HepG2 (cell line): Measurements from ENCODE around the gene FMOD. TPM values are rescaled to one million over a fixed set of nuclear protein-coding genes. Genes with fewer than 3 reads are reported as not detected.

ENCODE experiments used
- ATAC-seq: fragments of 200-7000 bp; cut with Tn5 transposase; 3 replicates; pipeline ENCODE4 v1.9.1; 2020; ENCODE audit warnings: mild to moderate bottlenecking, moderate library complexity
- BruUV-seq: library from RNA; stranded (reverse); fragments of 400-500 nt; replicated peaks from 2 replicates; lab custom pipeline; 2021; lab: Mats Ljungman, UMichigan
- CTCF ChIA-PET: fragments of 300-600 bp; formaldehyde crosslinking; extraction: SDS; loops from one replicate; lab custom pipeline; 2021; ENCODE audit warnings: low total read pairs, inconsistent platforms, low intra/inter-chr PET ratio; lab: Yijun Ruan, JAX
- POLR2A ChIA-PET: fragments of 350-600 bp; sonication (Branson Sonifier 250); formaldehyde crosslinking; loops from one replicate; lab custom pipeline; 2020; ENCODE audit warnings: antibody characterized with exemption, inconsistent platforms; lab: Yijun Ruan, JAX
- DNase-seq: peaks from one replicate; pipeline ENCODE4 v3.0.0-alpha.2; 2015; ENCODE audit warnings: low spot score
- FAIRE-seq: peaks from 3 replicates; lab custom pipeline; 2011; peaks lifted over from hg19 to GRCh38; lab: Jason Lieb, UNC
- H2AFZ ChIP-seq: one replicate; pipeline ENCODE4 v1.6.1; 2011; ENCODE audit warnings: low read length, inconsistent platforms
- H3K27ac ChIP-seq: fragments of 300-600 bp; 3 replicates; pipeline ENCODE4 v1.8.0; 2011; ENCODE audit warnings: mixed run types, mild to moderate bottlenecking, mixed read lengths, low read length, inconsistent platforms; ENCODE audit not compliant: insufficient read depth; ENCODE audit errors: extremely low read length
- H3K27me3 ChIP-seq, 2 experiments: fragments of 200-600 bp in 1 of 2; 2 replicates in 1 of 2; 3 replicates in 1 of 2; pipeline versions ENCODE4 v1.6.0 to v1.8.0; 2011; ENCODE audit warnings: low read length in 2 of 2, mild to moderate bottlenecking in 2 of 2, moderate library complexity in 2 of 2, inconsistent platforms in 1 of 2; ENCODE audit not compliant: insufficient read depth in 2 of 2, control insufficient read depth in 1 of 2
- H3K36me3 ChIP-seq, 2 experiments: fragments of 200-600 bp in 1 of 2; replicated peaks in 1 of 2; 2 replicates in 1 of 2; 3 replicates in 1 of 2; pipeline versions ENCODE4 v1.5.1 to v1.8.0; 2011; ENCODE audit warnings: low read length in 2 of 2, inconsistent platforms in 1 of 2; ENCODE audit not compliant: insufficient read depth in 2 of 2, control insufficient read depth in 1 of 2
- H3K4me1 ChIP-seq: 2 replicates; pipeline ENCODE4 v1.5.1; 2012; ENCODE audit warnings: low read length, inconsistent platforms; ENCODE audit not compliant: insufficient read depth
- H3K4me2 ChIP-seq: 2 replicates; pipeline ENCODE4 v1.6.0; 2011; ENCODE audit warnings: low read depth, low read length, inconsistent platforms
- H3K4me3 ChIP-seq, 3 experiments: fragments of 200-600 bp in 1 of 3; sonication (generic), shearing (Covaris generic) in 1 of 3; replicated peaks in 1 of 3; 2 replicates each; pipeline ENCODE4 v1.5.1; 2011 to 2016; ENCODE audit warnings: low read length in 3 of 3, inconsistent platforms in 2 of 3, low read depth in 2 of 3, mild to moderate bottlenecking in 2 of 3, control low read depth in 1 of 3, mixed read lengths in 1 of 3; ENCODE audit not compliant: insufficient read depth in 1 of 3
- H3K79me2 ChIP-seq: one replicate; pipeline ENCODE4 v1.6.1; 2011; ENCODE audit warnings: low read length, inconsistent platforms; ENCODE audit not compliant: insufficient read depth
- H3K9ac ChIP-seq: 2 replicates; pipeline ENCODE4 v1.6.0; 2011; ENCODE audit warnings: mild to moderate bottlenecking, low read depth, low read length, inconsistent platforms; ENCODE audit not compliant: insufficient read depth
- H3K9me3 ChIP-seq: 2 replicates; pipeline ENCODE4 v1.5.1; 2012; ENCODE audit warnings: mild to moderate bottlenecking, low read length
- H4K20me1 ChIP-seq: 2 replicates; pipeline ENCODE4 v1.6.0; 2011; ENCODE audit warnings: inconsistent platforms, mild to moderate bottlenecking, low read length, moderate library complexity; ENCODE audit not compliant: insufficient read depth
- ARID4A ChIP-seq: sonication (generic); formaldehyde crosslinking; IDR thresholded peaks from 2 replicates; pipeline ENCODE4 v1.5.0; 2020; ENCODE audit warnings: mild to moderate bottlenecking, missing genetic modification reagents, borderline replicate concordance
- ATF5 ChIP-seq: sonication (generic); formaldehyde crosslinking; IDR thresholded peaks from 2 replicates; pipeline ENCODE4 v1.4.0; 2020; ENCODE audit warnings: mild to moderate bottlenecking, low read depth, missing genetic modification reagents
- ETV6 ChIP-seq: sonication (generic); formaldehyde crosslinking; conservative IDR thresholded peaks from 2 replicates; pipeline ENCODE4 v1.4.0; 2020; ENCODE audit warnings: missing genetic modification reagents
- MEIS2 ChIP-seq: sonication (generic); formaldehyde crosslinking; IDR thresholded peaks from 2 replicates; pipeline ENCODE4 v1.9.0; 2021; ENCODE audit warnings: mild to moderate bottlenecking, missing genetic modification reagents
- PAF1 ChIP-seq: IDR thresholded peaks from 2 replicates; pipeline ENCODE4 v1.6.1; 2016; ENCODE audit warnings: missing genetic modification reagents, missing compliant biosample characterization
- PHF5A ChIP-seq: IDR thresholded peaks from one replicate; pipeline ENCODE4 v1.6.1; 2018; ENCODE audit warnings: low read depth, missing genetic modification reagents; ENCODE audit not compliant: unreplicated experiment
- REPIN1 ChIP-seq: sonication (generic); formaldehyde crosslinking; IDR thresholded peaks from 2 replicates; pipeline ENCODE4 v1.8.0; 2022; ENCODE audit warnings: missing genetic modification reagents, low read depth, mild to moderate bottlenecking, borderline replicate concordance
- SOX13 ChIP-seq, 3 experiments: fragments of 450-650 bp in 1 of 3; sonication (generic) in 1 of 3; formaldehyde crosslinking in 1 of 3; IDR thresholded peaks in 2 of 3; conservative IDR thresholded peaks in 1 of 3; 2 replicates each; pipeline versions ENCODE4 v1.5.0 to v1.6.1; 2016 to 2020; ENCODE audit warnings: antibody characterized with exemption in 1 of 3, mild to moderate bottlenecking in 1 of 3, missing compliant biosample characterization in 1 of 3, missing genetic modification reagents in 1 of 3, moderate library complexity in 1 of 3
- TCF7L2 ChIP-seq: IDR thresholded peaks from 2 replicates; pipeline ENCODE4 v1.6.1; 2011; ENCODE audit warnings: mild to moderate bottlenecking, low read depth, low read length, moderate library complexity
- XBP1 ChIP-seq: sonication (generic); formaldehyde crosslinking; IDR thresholded peaks from 2 replicates; pipeline ENCODE4 v1.5.0; 2020; ENCODE audit warnings: missing genetic modification reagents
- ZNF746 ChIP-seq: sonication (generic); formaldehyde crosslinking; IDR thresholded peaks from 2 replicates; pipeline ENCODE4 v1.8.0; 2022; ENCODE audit warnings: mild to moderate bottlenecking, missing genetic modification reagents
- WGBS: methylation state at CpG from one replicate; pipeline ENCODE4 v1.1.6; 2017; ENCODE audit warnings: low lambda C conversion rate; 5-methylcytosine and 5-hydroxymethylcytosine counted together
- in situ Hi-C: cut with HindIII; loops from 2 replicates; pipeline ENCODE4 v1.10.0; 2017; ENCODE audit warnings: low pct_unique_long_range_greater_than_20kb; ENCODE audit not compliant: extremely low pct_ligation_motif_present
- intact Hi-C: fragments of 100-400 bp; cut with micrococcal nuclease; formaldehyde crosslinking; loops from one replicate; pipeline ENCODE4 v1.10.0; 2022; ENCODE audit not compliant: unreplicated experiment
- polyA plus RNA-seq, 8 experiments: library from polyadenylated mRNA; depleted of rRNA in 3 of 8; stranded (reverse) in 7 of 8; unstranded in 1 of 8; fragments of >200 nt; fragmentation: Illumina TruSeq in 4 of 8; extraction: Trizol in 4 of 8; gene quantifications; 2 replicates each; pipeline versions ENCODE4 v1.2.1 to v1.2.3, GENCODE V29; 2011 to 2016; ENCODE audit warnings: low read depth in 4 of 8, missing spikeins in 1 of 8, mixed read lengths in 1 of 8; ENCODE audit not compliant: insufficient read depth in 1 of 8
- total RNA-seq, 5 experiments: library from RNA; depleted of rRNA; stranded (reverse); fragments of >200 nt; fragmentation: Illumina TruSeq; extraction: Trizol; gene quantifications; 2 replicates each; pipeline ENCODE4 v1.2.3, GENCODE V29; 2016; ENCODE audit warnings: low read depth in 1 of 5
- TF ChIP-seq, protein P1 (sequence below): sonication (generic); formaldehyde crosslinking; IDR thresholded peaks from 2 replicates; pipeline ENCODE4 v1.4.0; 2020; ENCODE audit warnings: missing genetic modification reagents
- TF ChIP-seq, protein P2 (sequence below): sonication (generic); formaldehyde crosslinking; IDR thresholded peaks from 2 replicates; pipeline ENCODE4 v1.5.1; 2020; ENCODE audit warnings: missing genetic modification reagents, mild to moderate bottlenecking, borderline replicate concordance

FMOD gene
- total and polyA plus RNA-seq, 2 of the 13 experiments (the other 11 are each of a cell fraction or from before 2014, with no cell fraction given) = 0.08 TPM; not detected in 1

DNA sequence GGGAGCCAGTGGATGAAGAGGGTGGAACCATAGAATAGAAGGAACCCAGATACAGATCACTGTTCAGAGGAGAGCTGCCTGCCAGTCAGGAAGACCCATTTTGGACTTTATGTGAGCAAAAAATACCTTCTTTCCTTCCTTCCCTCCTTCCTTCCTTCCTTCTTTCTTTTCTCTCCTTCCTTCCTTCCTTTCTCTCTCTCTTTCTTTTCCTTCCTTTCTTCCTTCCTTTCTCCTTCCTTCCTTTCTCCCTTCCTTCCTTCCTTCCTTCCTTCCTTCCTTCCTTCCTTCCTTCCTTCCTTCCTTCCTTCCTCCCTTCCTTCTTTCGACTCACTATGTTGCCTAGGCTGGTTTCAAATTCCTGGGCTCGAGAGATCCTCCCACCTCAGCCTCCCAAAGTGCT lies 22.1 kb upstream of the FMOD start:
- H3K4me3 ChIP-seq = no peak overlapping the region
- no peak overlapping the region for H2AFZ ChIP-seq
- H3K27me3 ChIP-seq = no peaks in the 10 kb centered on the region; a peak in 1 of 5 replicates
- ATAC-seq = no peak
- CTCF ChIA-PET = no interaction called here
- intact Hi-C loops (no loop called here), in situ Hi-C loops (no loop called here)
- H3K79me2 ChIP-seq = no peaks in the 10 kb centered on the region
- no TSS peak for BruUV-seq
- H3K9me3 ChIP-seq = no peaks in the 10 kb centered on the region
- DNase-seq = no peak
- TF ChIP-seq TCF7L2 = no peak
- TF ChIP-seq MEIS2 = no peak
- TF ChIP-seq SOX13 (IDR thresholded peaks at IDR 0.05) = no peak
- TF ChIP-seq SOX13 (CRISPR knock-in tag; conservative IDR thresholded peaks at IDR 0.05 in 1 of 2, IDR thresholded peaks at IDR 0.05 in 1 of 2) = no peak
- POLR2A ChIA-PET = no interaction called here
- H4K20me1 ChIP-seq = no peaks in the 10 kb centered on the region
- H3K27ac ChIP-seq = no peak overlapping the region
- 16% methylated on average over 2 of the region's 2 CpGs for WGBS
- FAIRE-seq = no peak
- H3K4me1 ChIP-seq = no peaks in the 10 kb centered on the region
- no peak overlapping the region for H3K9ac ChIP-seq
- no peak overlapping the region for H3K4me2 ChIP-seq
- no peaks in the 10 kb centered on the region for H3K36me3 ChIP-seq

- peaks cover 0 to under 1% of the 10 kb centered on the region in 2 experiments; a peak in 1 of 5 replicates for H3K27me3 ChIP-seq
- ChIA-PET CTCF (no interaction called here), POLR2A (no interaction called here)
- H4K20me1 ChIP-seq = no peaks in the 10 kb centered on the region
- no peak overlapping the region for H3K27ac ChIP-seq
- H2AFZ ChIP-seq = no peak overlapping the region
- no peaks in the 10 kb centered on the region for H3K79me2 ChIP-seq
- no peak overlapping the region for H3K4me2 ChIP-seq
- no peak overlapping the region for H3K4me3 ChIP-seq
- H3K36me3 ChIP-seq = no peaks in the 10 kb centered on the region
- H3K4me1 ChIP-seq = no peaks in the 10 kb centered on the region
- no TSS peak for BruUV-seq
- FAIRE-seq (no peak), ATAC-seq (no peak), DNase-seq (no peak)
- WGBS = 56% methylated on average over 3 of the region's 3 CpGs
- in situ Hi-C loops = no loop called here
- intact Hi-C loops = no loop called here
- no peak overlapping the region for H3K9ac ChIP-seq
- no peaks in the 10 kb centered on the region for H3K9me3 ChIP-seq
- TF ChIP-seq REPIN1 (CRISPR knock-in tag) (no peak), PAF1 (CRISPR knock-in tag) (no peak), ATF5 (no peak), XBP1 (CRISPR knock-in tag) (no peak), ZNF746 (CRISPR knock-in tag) (no peak), ARID4A (CRISPR knock-in tag) (no peak), ETV6 (CRISPR knock-in tag) (no peak), PHF5A (CRISPR knock-in tag) (no peak)
- TF ChIP-seq, protein P1, sequence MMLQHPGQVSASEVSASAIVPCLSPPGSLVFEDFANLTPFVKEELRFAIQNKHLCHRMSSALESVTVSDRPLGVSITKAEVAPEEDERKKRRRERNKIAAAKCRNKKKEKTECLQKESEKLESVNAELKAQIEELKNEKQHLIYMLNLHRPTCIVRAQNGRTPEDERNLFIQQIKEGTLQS (CRISPR knock-in tag) = no peak
- TF ChIP-seq, protein P2, sequence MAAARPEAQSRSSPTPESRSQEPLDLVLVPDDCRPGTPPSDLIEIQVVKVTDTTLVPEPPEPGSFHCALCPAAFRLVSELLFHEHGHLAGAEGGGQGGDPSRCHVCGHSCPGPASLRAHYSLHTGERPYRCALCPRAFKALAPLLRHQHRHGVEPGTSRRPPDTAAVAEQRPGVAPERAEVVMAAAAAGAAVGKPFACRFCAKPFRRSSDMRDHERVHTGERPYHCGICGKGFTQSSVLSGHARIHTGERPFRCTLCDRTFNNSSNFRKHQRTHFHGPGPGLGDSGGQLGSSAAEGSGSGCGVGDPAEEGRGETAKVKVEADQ (CRISPR knock-in tag) = no peak
These were observed 20.4 kb upstream of the FMOD start for GRCh38 chr1:203371288-203371687.
